ENCODE measurements around the gene NETO2. TPM values are rescaled to one million over a fixed set of nuclear protein-coding genes. Genes with fewer than 3 reads are reported as not detected.

The NETO2 gene
- total and polyA plus RNA-seq, 2 of the 13 experiments (the other 11 are each of a cell fraction or from before 2014, with no cell fraction given), result 8.2 to 13.5 TPM

DNA sequence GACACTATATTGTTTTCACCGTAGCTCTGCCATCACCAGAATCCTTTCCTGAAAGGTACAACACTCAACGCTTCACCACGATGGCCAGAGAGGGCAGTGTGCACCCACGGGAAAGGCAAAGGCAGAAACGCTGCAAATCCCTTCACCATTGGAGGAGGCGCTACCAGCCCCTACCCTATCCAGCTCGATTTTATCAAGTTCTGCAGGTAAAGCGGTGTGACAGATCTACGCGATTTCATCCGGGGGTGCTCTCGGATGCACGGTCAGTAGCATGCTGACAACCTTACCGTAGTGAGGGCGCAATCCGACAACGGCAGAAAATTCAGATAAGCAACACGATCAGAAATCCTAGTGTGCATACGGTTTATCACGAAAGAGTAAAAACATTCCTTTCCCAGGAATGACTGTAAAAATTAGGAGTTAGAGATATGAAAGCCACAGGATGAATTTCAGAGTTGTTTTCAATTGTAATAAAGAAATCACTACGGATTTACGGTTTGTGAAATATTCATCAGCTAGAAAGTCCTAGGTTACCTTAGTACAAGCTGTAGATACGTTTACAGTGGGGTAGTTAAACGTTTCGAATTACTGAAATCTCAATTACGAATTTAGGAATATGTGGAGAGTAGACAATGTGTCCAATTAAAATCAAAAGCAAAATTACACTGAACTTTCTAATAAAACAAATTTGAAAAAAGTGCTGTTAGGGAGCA lies 1.8 kb downstream of the NETO2 start:
- peaks cover 21% of the 10 kb centered on the region for H3K4me1 ChIP-seq (ENCODE audit: insufficient read depth, low read length)
- H4K20me1 ChIP-seq (ENCODE audit: insufficient read depth, low read length), result no peaks in the 10 kb centered on the region
- peak overlapping the region; percentile 64 to 75 (median 67) for H3K4me3 ChIP-seq (replicated peaks in 1 of 3; ENCODE audit: insufficient read depth in 1 of 3, low read depth in 2 of 3, low read length in 3 of 3)
- in situ Hi-C loops (cut with HindIII; ENCODE audit: extremely low pct_ligation_motif_present, low pct_unique_long_range_greater_than_20kb), result loop anchor here (5.0 to 10.0 kb wide), 3 partner anchors 105 to 1020 kb away; no protein-coding TSS in a partner anchor
- no peaks in the 10 kb centered on the region for H3K36me3 ChIP-seq (replicated peaks in 1 of 2; ENCODE audit: control insufficient read depth in 1 of 2, insufficient read depth in 2 of 2, low read length in 2 of 2)
- CTCF ChIA-PET (ENCODE audit: low intra/inter-chr PET ratio, low total read pairs), result interaction anchor here (0.7 to 3.0 kb wide), 11 partner anchors 21 to 1023 kb away, joined by 3 to 24 read pairs (median 5); no protein-coding TSS in a partner anchor
- TSS peak; percentile 53 for BruUV-seq (replicated peaks)
- peak overlapping the region; percentile 28; the same call in 1 of the 2 replicates for H3K9ac ChIP-seq (ENCODE audit: insufficient read depth, low read depth, low read length)
- peaks cover 1 to 26% of the 10 kb centered on the region in 2 experiments; a peak in 3 of 5 replicates for H3K27me3 ChIP-seq (ENCODE audit: control insufficient read depth in 1 of 2, insufficient read depth in 2 of 2, low read length in 2 of 2)
- peak; percentile 79 for ATAC-seq
- FAIRE-seq, result peak; percentile 99
- 3% methylated on average over 26 of the region's 26 CpGs for WGBS (ENCODE audit: low lambda C conversion rate)
- no peak overlapping the region for H3K27ac ChIP-seq (ENCODE audit: extremely low read length, insufficient read depth, low read length)
- intact Hi-C loops (cut with micrococcal nuclease; ENCODE audit: unreplicated experiment), result loop anchor here (1.0 to 5.0 kb wide), 10 partner anchors 90 to 1015 kb away; partner anchors contain the start of genes ITFG1 and PHKB
- DNase-seq (ENCODE audit: low spot score), result peak; percentile 90
- H3K79me2 ChIP-seq (ENCODE audit: insufficient read depth, low read length), result no peaks in the 10 kb centered on the region
- no peak overlapping the region for H2AFZ ChIP-seq (ENCODE audit: low read length)
- peak overlapping the region; percentile 91 for H3K4me2 ChIP-seq (ENCODE audit: low read depth, low read length)
- H3K9me3 ChIP-seq (ENCODE audit: low read length), result no peaks in the 10 kb centered on the region
- POLR2A ChIA-PET, result interaction anchor here (0.6 to 1.5 kb wide), 4 partner anchors 158 to 1023 kb away, joined by 3 to 5 read pairs (median 4); partner anchors contain the start of gene DNAJA2
- no peak for TF ChIP-seq SRSF1 (optimal IDR thresholded peaks at IDR 0.05; ENCODE audit: low read depth, low read length)
- peak; percentile 59; the same call in 1 of the 2 replicates for TF ChIP-seq BCL6 (CRISPR knock-in tag; IDR thresholded peaks at IDR 0.05)
- TF ChIP-seq KMT2A (CRISPR knock-in tag; IDR thresholded peaks at IDR 0.05), result peak; percentile 77
- TF ChIP-seq SP4 (CRISPR knock-in tag; IDR thresholded peaks at IDR 0.05), result no peak
- TF ChIP-seq, protein P1, sequence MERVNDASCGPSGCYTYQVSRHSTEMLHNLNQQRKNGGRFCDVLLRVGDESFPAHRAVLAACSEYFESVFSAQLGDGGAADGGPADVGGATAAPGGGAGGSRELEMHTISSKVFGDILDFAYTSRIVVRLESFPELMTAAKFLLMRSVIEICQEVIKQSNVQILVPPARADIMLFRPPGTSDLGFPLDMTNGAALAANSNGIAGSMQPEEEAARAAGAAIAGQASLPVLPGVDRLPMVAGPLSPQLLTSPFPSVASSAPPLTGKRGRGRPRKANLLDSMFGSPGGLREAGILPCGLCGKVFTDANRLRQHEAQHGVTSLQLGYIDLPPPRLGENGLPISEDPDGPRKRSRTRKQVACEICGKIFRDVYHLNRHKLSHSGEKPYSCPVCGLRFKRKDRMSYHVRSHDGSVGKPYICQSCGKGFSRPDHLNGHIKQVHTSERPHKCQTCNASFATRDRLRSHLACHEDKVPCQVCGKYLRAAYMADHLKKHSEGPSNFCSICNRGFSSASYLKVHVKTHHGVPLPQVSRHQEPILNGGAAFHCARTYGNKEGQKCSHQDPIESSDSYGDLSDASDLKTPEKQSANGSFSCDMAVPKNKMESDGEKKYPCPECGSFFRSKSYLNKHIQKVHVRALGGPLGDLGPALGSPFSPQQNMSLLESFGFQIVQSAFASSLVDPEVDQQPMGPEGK (CRISPR knock-in tag; IDR thresholded peaks at IDR 0.05), result peak; percentile 59; the same call in 1 of the 2 replicates
- no peak for TF ChIP-seq SIX1 (CRISPR knock-in tag; IDR thresholded peaks at IDR 0.05; ENCODE audit: borderline replicate concordance)
- no peak for TF ChIP-seq IRX3 (CRISPR knock-in tag; IDR thresholded peaks at IDR 0.05; ENCODE audit: borderline replicate concordance, low read depth)
- no peak for TF ChIP-seq CC2D1A (CRISPR knock-in tag; IDR thresholded peaks at IDR 0.05)
- TF ChIP-seq CBX1 (IDR thresholded peaks at IDR 0.05; ENCODE audit: low read depth), result peak; percentile 48
- TF ChIP-seq, protein P2, sequence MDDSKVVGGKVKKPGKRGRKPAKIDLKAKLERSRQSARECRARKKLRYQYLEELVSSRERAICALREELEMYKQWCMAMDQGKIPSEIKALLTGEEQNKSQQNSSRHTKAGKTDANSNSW (CRISPR knock-in tag; IDR thresholded peaks at IDR 0.05; ENCODE audit: borderline replicate concordance), result no peak
- TF ChIP-seq ISL2 (CRISPR knock-in tag; IDR thresholded peaks at IDR 0.05), result 0 out of 2 replicates have a peak, but pooled peaks have one; percentile 47
- TF ChIP-seq IKZF5 (CRISPR knock-in tag; IDR thresholded peaks at IDR 0.05), result peak; percentile 77; the same call in 1 of the 2 replicates
- TF ChIP-seq SKI (IDR thresholded peaks at IDR 0.05; ENCODE audit: partially characterized antibody), result no peak
- TF ChIP-seq POLR2G (IDR thresholded peaks at IDR 0.05; ENCODE audit: low read depth, low read length), result no peak
- TF ChIP-seq FOXA1 (IDR thresholded peaks at IDR 0.05), result no peak
- no peak for TF ChIP-seq FOXA1 (CRISPR knock-in tag; IDR thresholded peaks at IDR 0.05)
- TF ChIP-seq ZEB1 (IDR thresholded peaks at IDR 0.05; ENCODE audit: insufficient replicate concordance, low read depth), result peak; percentile 84

Measured in HepG2 (cell line).